Panc1 (cell line): ENCODE results near the gene STX2. TPM values are rescaled to one million over a fixed set of nuclear protein-coding genes. Genes with fewer than 3 reads are reported as not detected.

Source experiments
- ATAC-seq: fragments of 200-7000 bp; cut with Tn5 transposase; 2 replicates; pipeline ENCODE4 v1.9.1; 2020; ENCODE audit warnings: mild to moderate bottlenecking, moderate library complexity
- BruUV-seq: library from RNA; stranded (reverse); fragments of 400-500 nt; replicated peaks from 2 replicates; lab custom pipeline; 2021; lab: Mats Ljungman, UMichigan
- CTCF ChIA-PET: fragments of 300-600 bp; sonication (Branson Sonifier 250); formaldehyde crosslinking; loops from one replicate; lab custom pipeline; 2022; ENCODE audit warnings: antibody characterized with exemption; lab: Charles Lee
- POLR2A ChIA-PET: fragments of 300-600 bp; sonication (Branson Sonifier 250); formaldehyde crosslinking; loops from one replicate; lab custom pipeline; 2022; ENCODE audit warnings: antibody characterized with exemption; lab: Charles Lee
- DNase-seq: peaks from one replicate; pipeline ENCODE4 v3.0.0-alpha.2; 2010; ENCODE audit warnings: low read depth, low spot score
- H3K27ac ChIP-seq: 2 replicates; pipeline ENCODE4 v1.5.1; 2011; ENCODE audit warnings: mild to moderate bottlenecking, low read length, inconsistent platforms
- H3K27me3 ChIP-seq: fragments of 200-500 bp; sonication (Bioruptor generic); 2 replicates; pipeline ENCODE4 v1.6.0; 2014; ENCODE audit warnings: low read length, inconsistent platforms; ENCODE audit not compliant: control insufficient read depth, insufficient read depth
- H3K36me3 ChIP-seq: fragments of 200-500 bp; sonication (Bioruptor generic); 2 replicates; pipeline ENCODE4 v1.5.1; 2014; ENCODE audit warnings: inconsistent platforms, mild to moderate bottlenecking, low read length, moderate library complexity; ENCODE audit not compliant: control insufficient read depth, insufficient read depth
- H3K4me1 ChIP-seq: 2 replicates; pipeline ENCODE4 v1.5.1; 2011; ENCODE audit warnings: inconsistent platforms, mild to moderate bottlenecking, low read length, moderate library complexity; ENCODE audit not compliant: control insufficient read depth, insufficient read depth
- H3K4me3 ChIP-seq, 2 experiments: 2 replicates each; pipeline ENCODE4 v1.5.1; 2011 to 2012; ENCODE audit warnings: low read depth in 2 of 2, low read length in 2 of 2, mild to moderate bottlenecking in 2 of 2, inconsistent platforms in 1 of 2, moderate library complexity in 1 of 2
- H3K9me3 ChIP-seq: fragments of 200-500 bp; sonication (Bioruptor generic); 2 replicates; pipeline ENCODE4 v1.5.1; 2014; ENCODE audit warnings: low read depth, mild to moderate bottlenecking, inconsistent platforms, low read length, moderate library complexity; ENCODE audit not compliant: control insufficient read depth, insufficient read depth
- CTCF ChIP-seq: fragments of 450-650 bp; IDR thresholded peaks from 2 replicates; pipeline ENCODE4 v1.5.1; 2017; ENCODE audit warnings: mild to moderate bottlenecking
- POLR2AphosphoS5 ChIP-seq: IDR thresholded peaks from 2 replicates; pipeline ENCODE4 v1.6.1; 2012; ENCODE audit warnings: mild to moderate bottlenecking, low read depth, low read length, moderate library complexity
- REST ChIP-seq, 2 experiments: IDR thresholded peaks; 2 replicates each; pipeline ENCODE4 v1.6.1; 2011 to 2012; ENCODE audit warnings: low read depth in 2 of 2, control low read depth in 1 of 2, low read length in 1 of 2, mild to moderate bottlenecking in 1 of 2, moderate library complexity in 1 of 2; ENCODE audit not compliant: insufficient read depth in 1 of 2
- SIN3A ChIP-seq: IDR thresholded peaks from 2 replicates; pipeline ENCODE4 v1.6.1; 2012; ENCODE audit warnings: low read depth, mild to moderate bottlenecking, low read length, moderate library complexity, borderline replicate concordance; ENCODE audit not compliant: insufficient read depth
- TCF7L2 ChIP-seq: IDR thresholded peaks from 2 replicates; pipeline ENCODE4 v1.6.1; 2011; ENCODE audit warnings: mild to moderate bottlenecking, low read depth, low read length, inconsistent platforms
- in situ Hi-C: cut with HindIII; loops from 2 replicates; pipeline ENCODE4 v1.10.0; 2016; ENCODE audit warnings: low sequenced_read_pairs, low pct_unique_long_range_greater_than_20kb
- intact Hi-C: fragments of 100-400 bp; cut with micrococcal nuclease; formaldehyde crosslinking; loops from one replicate; pipeline ENCODE4 v1.10.0; 2022; ENCODE audit not compliant: unreplicated experiment
- total RNA-seq: library from RNA; stranded (reverse); gene quantifications from one replicate; pipeline ENCODE4 v1.2.1, GENCODE V29; 2021; ENCODE audit not compliant: unreplicated experiment

The STX2 gene
- total RNA-seq, 1 experiment from 2014 or later: 34.0 TPM

- BruUV-seq: no TSS peak
- H3K9me3 ChIP-seq: 0 out of 2 replicates have a peak, but pooled peaks cover 5% of the 10 kb centered on the region
- intact Hi-C loops (no loop called here), in situ Hi-C loops (no loop called here)
- no peaks in the 10 kb centered on the region for H3K27me3 ChIP-seq
- CTCF ChIA-PET: no interaction called here
- no peaks in the 10 kb centered on the region for H3K4me1 ChIP-seq
- H3K4me3 ChIP-seq: no peak overlapping the region
- no peaks in the 10 kb centered on the region for H3K36me3 ChIP-seq
- POLR2A ChIA-PET: no interaction called here
- no peak for DNase-seq
- H3K27ac ChIP-seq: no peak overlapping the region
- no peak for ATAC-seq
- TF ChIP-seq TCF7L2 (no peak), POLR2AphosphoS5 (no peak), CTCF (no peak), REST (IDR thresholded peaks at IDR 0.05; ENCODE audit: insufficient read depth in 1 of 2, low read depth in 2 of 2, low read length in 1 of 2) (no peak), SIN3A (no peak)
Observed at GRCh38 chr12:130862161-130862560, 23.1 kb upstream of the STX2 start.

GRCh38 chr12:130860311-130860710 lies 21.3 kb upstream of the STX2 start:
- POLR2A ChIA-PET: no interaction called here
- H3K36me3 ChIP-seq: no peaks in the 10 kb centered on the region
- no peaks in the 10 kb centered on the region for H3K4me1 ChIP-seq
- no peaks in the 10 kb centered on the region for H3K27me3 ChIP-seq
- no peak for TF ChIP-seq CTCF
- ATAC-seq (no peak), DNase-seq (no peak)
- no peak overlapping the region for H3K27ac ChIP-seq
- no peak overlapping the region for H3K4me3 ChIP-seq
- in situ Hi-C loops (no loop called here), intact Hi-C loops (no loop called here)
- BruUV-seq: no TSS peak
- H3K9me3 ChIP-seq: 0 out of 2 replicates have a peak, but pooled peaks cover 5% of the 10 kb centered on the region
- CTCF ChIA-PET: no interaction called here

- no peaks in the 10 kb centered on the region for H3K27me3 ChIP-seq
- H3K36me3 ChIP-seq: no peaks in the 10 kb centered on the region
- no peak overlapping the region for H3K4me3 ChIP-seq
- POLR2A ChIA-PET: interaction anchor here (0.7 kb wide), 1 partner anchor 65 kb away, joined by 3 read pairs; no protein-coding TSS in a partner anchor
- ATAC-seq: no peak
- H3K4me1 ChIP-seq: no peaks in the 10 kb centered on the region
- CTCF ChIA-PET: no interaction called here
- BruUV-seq: no TSS peak
- intact Hi-C loops (no loop called here), in situ Hi-C loops (no loop called here)
- no peak overlapping the region for H3K27ac ChIP-seq
- H3K9me3 ChIP-seq: 0 out of 2 replicates have a peak, but pooled peaks cover 5% of the 10 kb centered on the region
- TF ChIP-seq REST (IDR thresholded peaks at IDR 0.05; ENCODE audit: insufficient read depth in 1 of 2, low read depth in 2 of 2, low read length in 1 of 2): no peak
- no peak for TF ChIP-seq POLR2AphosphoS5
- no peak for TF ChIP-seq SIN3A
- TF ChIP-seq CTCF: no peak
- no peak for TF ChIP-seq TCF7L2
- no peak for DNase-seq
Observed at GRCh38 chr12:130859161-130859560, 20.1 kb upstream of the STX2 start.
